HG03066 (cell line): ENCODE measurements around the gene RANBP1.

Experiments
- ATAC-seq: cut with Tn5 transposase; IDR thresholded peaks from one replicate; pipeline ENCODE4 v1.9.1; 2021; ENCODE audit warnings: low read depth; ENCODE audit not compliant: unreplicated experiment

Gene RANBP1

GRCh38 chr22:20106849-20107237 lies 9.1 kb upstream of the RANBP1 start:
- ATAC-seq: no peak

GRCh38 chr22:20107471-20107901 lies 8.4 kb upstream of the RANBP1 start:
- no peak for ATAC-seq

- ATAC-seq: no peak
Observed at GRCh38 chr22:20107951-20108756, 7.8 kb upstream of the RANBP1 start.

GRCh38 chr22:20108757-20109230 lies 7.1 kb upstream of the RANBP1 start:
- ATAC-seq: no peak

- no peak for ATAC-seq
Observed at GRCh38 chr22:20109411-20110358, 6.2 kb upstream of the RANBP1 start.

- no peak for ATAC-seq
Observed at GRCh38 chr22:20110359-20110985, 5.4 kb upstream of the RANBP1 start.

GRCh38 chr22:20111045-20111688 lies 4.7 kb upstream of the RANBP1 start:
- no peak for ATAC-seq

GRCh38 chr22:20111689-20112622 lies 3.9 kb upstream of the RANBP1 start:
- ATAC-seq: no peak

GRCh38 chr22:20112623-20113511 lies 3.0 kb upstream of the RANBP1 start:
- no peak for ATAC-seq

- ATAC-seq: no peak
Observed at GRCh38 chr22:20113551-20114310, 2.2 kb upstream of the RANBP1 start.

GRCh38 chr22:20114506-20115475 lies 1.1 kb upstream of the RANBP1 start:
- ATAC-seq: no peak

- no peak for ATAC-seq
Observed at GRCh38 chr22:20116376-20116950, 559 bp downstream of the RANBP1 start.

- peak; percentile 76 for ATAC-seq
Observed at GRCh38 chr22:20116951-20117632, 1.2 kb downstream of the RANBP1 start, which contains the start of gene TRMT2A. TRMT2A (minus strand) TSS chr22:20117226; CDS start chr22:20116906, 320 bp downstream.

- ATAC-seq: peak; percentile 21
Observed at GRCh38 chr22:20117633-20118299, 1.9 kb downstream of the RANBP1 start.
